HepG2 (cell line): ENCODE results near the gene CBL. TPM values are rescaled to one million over a fixed set of nuclear protein-coding genes. Genes with fewer than 3 reads are reported as not detected.

Experiments used
- BCL6 ChIP-seq: IDR thresholded peaks from 2 replicates; pipeline ENCODE4 v1.6.1; 2016; ENCODE audit warnings: missing genetic modification reagents, missing compliant biosample characterization
- FUBP1 ChIP-seq: sonication (generic); formaldehyde crosslinking; IDR thresholded peaks from 2 replicates; pipeline ENCODE4 v1.5.1; 2020; ENCODE audit warnings: missing genetic modification reagents, mild to moderate bottlenecking, borderline replicate concordance
- HIVEP1 ChIP-seq: sonication (generic); formaldehyde crosslinking; IDR thresholded peaks from 2 replicates; pipeline ENCODE4 v1.4.0; 2020; ENCODE audit warnings: mild to moderate bottlenecking, missing genetic modification reagents
- HMGA1 ChIP-seq: sonication (generic); formaldehyde crosslinking; conservative IDR thresholded peaks from 2 replicates; pipeline ENCODE4 v1.4.0; 2020; ENCODE audit warnings: missing genetic modification reagents
- KLF11 ChIP-seq: IDR thresholded peaks from 2 replicates; pipeline ENCODE4 v1.6.1; 2016; ENCODE audit warnings: missing compliant biosample characterization
- KLF15 ChIP-seq: sonication (generic); formaldehyde crosslinking; IDR thresholded peaks from 2 replicates; pipeline ENCODE4 v1.8.1; 2023; ENCODE audit warnings: borderline replicate concordance, mild to moderate bottlenecking, inconsistent platforms, missing genetic modification reagents, mixed read lengths
- NR2C2 ChIP-seq: sonication (generic); formaldehyde crosslinking; IDR thresholded peaks from 2 replicates; pipeline ENCODE4 v1.4.0; 2020; ENCODE audit warnings: missing genetic modification reagents, mild to moderate bottlenecking, moderate library complexity, borderline replicate concordance
- SIN3A ChIP-seq: IDR thresholded peaks from 2 replicates; pipeline ENCODE4 v1.6.1; 2011; ENCODE audit warnings: low read depth, mild to moderate bottlenecking, control low read depth, low read length, borderline replicate concordance
- TMF1 ChIP-seq: sonication (generic); formaldehyde crosslinking; IDR thresholded peaks from 2 replicates; pipeline ENCODE4 v1.8.1; 2022; ENCODE audit warnings: low read depth, missing genetic modification reagents
- ZNF232 ChIP-seq: sonication (generic); formaldehyde crosslinking; IDR thresholded peaks from 2 replicates; pipeline ENCODE4 v1.4.0; 2020; ENCODE audit warnings: missing genetic modification reagents, borderline replicate concordance
- ZNF329 ChIP-seq: sonication (generic); formaldehyde crosslinking; IDR thresholded peaks from 2 replicates; pipeline ENCODE4 v1.9.0; 2021; ENCODE audit warnings: low read depth, mild to moderate bottlenecking, missing genetic modification reagents
- ZNF331 ChIP-seq: sonication (generic); formaldehyde crosslinking; IDR thresholded peaks from 2 replicates; pipeline ENCODE4 v1.4.0; 2020; ENCODE audit warnings: missing genetic modification reagents
- ZNF333 ChIP-seq: sonication (generic); formaldehyde crosslinking; IDR thresholded peaks from 2 replicates; pipeline ENCODE4 v1.4.0; 2020; ENCODE audit warnings: mild to moderate bottlenecking, missing genetic modification reagents, borderline replicate concordance
- ZNF383 ChIP-seq: sonication (generic); formaldehyde crosslinking; IDR thresholded peaks from 2 replicates; pipeline ENCODE4 v1.4.0; 2020; ENCODE audit warnings: missing genetic modification reagents, mild to moderate bottlenecking, borderline replicate concordance
- ZNF432 ChIP-seq: sonication (generic); formaldehyde crosslinking; IDR thresholded peaks from 2 replicates; pipeline ENCODE4 v1.5.0; 2020; ENCODE audit warnings: missing genetic modification reagents, mild to moderate bottlenecking, borderline replicate concordance
- ZNF547 ChIP-seq: sonication (generic); formaldehyde crosslinking; IDR thresholded peaks from 2 replicates; pipeline ENCODE4 v1.5.1; 2020; ENCODE audit warnings: mild to moderate bottlenecking, missing genetic modification reagents
- ZNF572 ChIP-seq: sonication (generic); formaldehyde crosslinking; IDR thresholded peaks from 2 replicates; pipeline ENCODE4 v1.5.1; 2020; ENCODE audit warnings: mild to moderate bottlenecking, missing genetic modification reagents
- ZNF720 ChIP-seq: sonication (generic); formaldehyde crosslinking; IDR thresholded peaks from 2 replicates; pipeline ENCODE4 v1.4.0; 2020; ENCODE audit warnings: missing genetic modification reagents
- ZNF768 ChIP-seq: sonication (generic); formaldehyde crosslinking; IDR thresholded peaks from 2 replicates; pipeline ENCODE4 v1.4.0; 2020; ENCODE audit warnings: missing genetic modification reagents
- ZNF850 ChIP-seq: sonication (generic); formaldehyde crosslinking; conservative IDR thresholded peaks from 2 replicates; pipeline ENCODE4 v1.9.0; 2021; ENCODE audit warnings: mild to moderate bottlenecking, missing genetic modification reagents
- ZUFSP ChIP-seq: sonication (generic); formaldehyde crosslinking; IDR thresholded peaks from 2 replicates; pipeline ENCODE4 v1.9.0; 2021; ENCODE audit warnings: missing genetic modification reagents, mild to moderate bottlenecking, borderline replicate concordance
- polyA plus RNA-seq, 8 experiments: library from polyadenylated mRNA; depleted of rRNA in 3 of 8; stranded (reverse) in 7 of 8; unstranded in 1 of 8; fragments of >200 nt; fragmentation: Illumina TruSeq in 4 of 8; extraction: Trizol in 4 of 8; gene quantifications; 2 replicates each; pipeline versions ENCODE4 v1.2.1 to v1.2.3, GENCODE V29; 2011 to 2016; ENCODE audit warnings: low read depth in 4 of 8, missing spikeins in 1 of 8, mixed read lengths in 1 of 8; ENCODE audit not compliant: insufficient read depth in 1 of 8
- total RNA-seq, 5 experiments: library from RNA; depleted of rRNA; stranded (reverse); fragments of >200 nt; fragmentation: Illumina TruSeq; extraction: Trizol; gene quantifications; 2 replicates each; pipeline ENCODE4 v1.2.3, GENCODE V29; 2016; ENCODE audit warnings: low read depth in 1 of 5
- TF ChIP-seq, protein P1 (sequence below): sonication (generic); formaldehyde crosslinking; IDR thresholded peaks from 2 replicates; pipeline ENCODE4 v1.4.0; 2020; ENCODE audit warnings: mild to moderate bottlenecking, missing genetic modification reagents

CBL gene
- total and polyA plus RNA-seq, 2 of the 13 experiments (the other 11 are each of a cell fraction or from before 2014, with no cell fraction given): 6.6 to 7.4 TPM

DNA sequence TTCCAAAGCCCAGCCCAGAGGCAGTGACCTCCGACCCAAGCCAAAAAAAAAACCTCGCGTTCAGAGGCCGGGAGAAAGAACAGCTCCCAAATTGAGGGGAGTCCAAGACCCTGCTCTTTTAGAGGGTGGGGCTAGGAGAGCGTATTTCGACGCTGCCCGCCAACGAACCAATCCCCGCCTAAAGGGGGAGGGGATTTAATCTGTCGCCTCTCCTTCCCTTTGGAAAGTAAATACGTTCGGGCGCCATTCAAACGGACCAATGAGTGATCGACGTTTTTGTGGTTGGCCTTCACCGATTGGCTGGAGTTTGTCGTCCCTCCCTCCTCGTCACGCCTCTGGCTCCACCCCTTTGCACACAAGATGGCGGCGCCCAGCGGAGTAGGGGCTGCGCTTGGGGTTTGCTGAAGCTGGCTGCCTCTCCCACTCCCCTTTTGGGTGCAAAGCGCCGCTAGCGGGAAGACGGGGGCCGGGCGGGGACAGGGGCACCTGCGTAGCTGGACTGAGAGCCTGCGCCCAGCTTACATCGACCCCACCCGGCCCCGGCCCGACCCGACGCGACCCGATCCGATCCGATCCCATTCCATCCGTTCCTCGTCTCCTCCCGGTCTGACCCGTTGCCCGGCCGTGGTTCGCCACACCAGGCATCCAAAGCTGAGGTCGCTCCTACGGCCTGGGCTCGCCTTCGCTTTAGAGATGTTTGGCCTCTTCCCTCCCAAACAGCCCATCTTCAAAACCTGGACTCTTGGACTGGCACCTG, 128.2 kb downstream of the CBL start, which contains the start of gene RNF26 (continued):
- TF ChIP-seq HIVEP1: no peak
- no peak for TF ChIP-seq ZNF383 (CRISPR knock-in tag)
- TF ChIP-seq BCL6 (CRISPR knock-in tag): no peak; the same call in 1 of the 2 replicates
- TF ChIP-seq TMF1 (CRISPR knock-in tag): peak; percentile 38; the same call in 1 of the 2 replicates
- no peak for TF ChIP-seq ZNF329
- no peak for TF ChIP-seq ZNF850 (CRISPR knock-in tag)
- TF ChIP-seq, protein P1, sequence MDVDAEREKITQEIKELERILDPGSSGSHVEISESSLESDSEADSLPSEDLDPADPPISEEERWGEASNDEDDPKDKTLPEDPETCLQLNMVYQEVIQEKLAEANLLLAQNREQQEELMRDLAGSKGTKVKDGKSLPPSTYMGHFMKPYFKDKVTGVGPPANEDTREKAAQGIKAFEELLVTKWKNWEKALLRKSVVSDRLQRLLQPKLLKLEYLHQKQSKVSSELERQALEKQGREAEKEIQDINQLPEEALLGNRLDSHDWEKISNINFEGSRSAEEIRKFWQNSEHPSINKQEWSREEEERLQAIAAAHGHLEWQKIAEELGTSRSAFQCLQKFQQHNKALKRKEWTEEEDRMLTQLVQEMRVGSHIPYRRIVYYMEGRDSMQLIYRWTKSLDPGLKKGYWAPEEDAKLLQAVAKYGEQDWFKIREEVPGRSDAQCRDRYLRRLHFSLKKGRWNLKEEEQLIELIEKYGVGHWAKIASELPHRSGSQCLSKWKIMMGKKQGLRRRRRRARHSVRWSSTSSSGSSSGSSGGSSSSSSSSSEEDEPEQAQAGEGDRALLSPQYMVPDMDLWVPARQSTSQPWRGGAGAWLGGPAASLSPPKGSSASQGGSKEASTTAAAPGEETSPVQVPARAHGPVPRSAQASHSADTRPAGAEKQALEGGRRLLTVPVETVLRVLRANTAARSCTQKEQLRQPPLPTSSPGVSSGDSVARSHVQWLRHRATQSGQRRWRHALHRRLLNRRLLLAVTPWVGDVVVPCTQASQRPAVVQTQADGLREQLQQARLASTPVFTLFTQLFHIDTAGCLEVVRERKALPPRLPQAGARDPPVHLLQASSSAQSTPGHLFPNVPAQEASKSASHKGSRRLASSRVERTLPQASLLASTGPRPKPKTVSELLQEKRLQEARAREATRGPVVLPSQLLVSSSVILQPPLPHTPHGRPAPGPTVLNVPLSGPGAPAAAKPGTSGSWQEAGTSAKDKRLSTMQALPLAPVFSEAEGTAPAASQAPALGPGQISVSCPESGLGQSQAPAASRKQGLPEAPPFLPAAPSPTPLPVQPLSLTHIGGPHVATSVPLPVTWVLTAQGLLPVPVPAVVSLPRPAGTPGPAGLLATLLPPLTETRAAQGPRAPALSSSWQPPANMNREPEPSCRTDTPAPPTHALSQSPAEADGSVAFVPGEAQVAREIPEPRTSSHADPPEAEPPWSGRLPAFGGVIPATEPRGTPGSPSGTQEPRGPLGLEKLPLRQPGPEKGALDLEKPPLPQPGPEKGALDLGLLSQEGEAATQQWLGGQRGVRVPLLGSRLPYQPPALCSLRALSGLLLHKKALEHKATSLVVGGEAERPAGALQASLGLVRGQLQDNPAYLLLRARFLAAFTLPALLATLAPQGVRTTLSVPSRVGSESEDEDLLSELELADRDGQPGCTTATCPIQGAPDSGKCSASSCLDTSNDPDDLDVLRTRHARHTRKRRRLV (CRISPR knock-in tag): no peak
- peak; percentile 33 for TF ChIP-seq ZNF331 (CRISPR knock-in tag)
- TF ChIP-seq FUBP1: no peak
- no peak; the same call in 1 of the 2 replicates for TF ChIP-seq ZNF333
- no peak for TF ChIP-seq ZNF720 (CRISPR knock-in tag)
- no peak for TF ChIP-seq ZNF432 (CRISPR knock-in tag)
- TF ChIP-seq ZNF547 (CRISPR knock-in tag): no peak
- TF ChIP-seq HMGA1 (CRISPR knock-in tag): no peak
- no peak for TF ChIP-seq ZNF232
- TF ChIP-seq KLF11: no peak
- no peak for TF ChIP-seq ZUFSP
- no peak for TF ChIP-seq SIN3A
- no peak for TF ChIP-seq ZNF572 (CRISPR knock-in tag)
- TF ChIP-seq KLF15 (CRISPR knock-in tag): no peak
- TF ChIP-seq ZNF768 (CRISPR knock-in tag): no peak; the same call in 1 of the 2 replicates
- TF ChIP-seq NR2C2: no peak; the same call in 1 of the 2 replicates
